SK-N-SH (cell line): ENCODE data around the gene PEAK1. TPM values are rescaled to one million over a fixed set of nuclear protein-coding genes. Genes with fewer than 3 reads are reported as not detected.

ENCODE experiments used
- CTCF ChIA-PET: fragments of 300-600, 350-600 bp; formaldehyde crosslinking; extraction: SDS; loops from one replicate; lab custom pipeline; 2021; lab: Yijun Ruan, JAX
- POLR2A ChIA-PET: fragments of 350-600 bp; sonication (Branson Sonifier 250); formaldehyde crosslinking; extraction: SDS; loops from one replicate; lab custom pipeline; 2020; ENCODE audit warnings: antibody characterized with exemption, inconsistent platforms; lab: Yijun Ruan, JAX
- DNase-seq: peaks from one replicate; pipeline ENCODE4 v3.0.0; 2012
- H2AFZ ChIP-seq: fragments of 200-600 bp; sonication (generic); 2 replicates; pipeline ENCODE4 v1.8.1; 2016; ENCODE audit warnings: antibody characterized with exemption, mild to moderate bottlenecking, low read depth
- H3F3A ChIP-seq: fragments of 200-600 bp; sonication (generic); replicated peaks from 2 replicates; pipeline ENCODE3; 2016; ENCODE audit warnings: antibody characterized with exemption, mild to moderate bottlenecking; ENCODE audit not compliant: insufficient read depth
- H3K27ac ChIP-seq, 2 experiments: fragments of 200-500 bp in 1 of 2; fragments of 200-600 bp in 1 of 2; sonication (Bioruptor generic) in 1 of 2; sonication (generic), shearing (Covaris generic) in 1 of 2; 2 replicates each; pipeline versions ENCODE4 v1.5.1 to v1.6.1; 2014 to 2016; ENCODE audit warnings: low read depth in 2 of 2, inconsistent platforms in 1 of 2, low read length in 1 of 2, mild to moderate bottlenecking in 1 of 2, mixed read lengths in 1 of 2
- H3K27me3 ChIP-seq: fragments of 200-600 bp; sonication (generic), shearing (Covaris generic); 2 replicates; pipeline ENCODE4 v1.6.1; 2016; ENCODE audit warnings: mixed run types; ENCODE audit not compliant: insufficient read depth
- H3K36me3 ChIP-seq, 2 experiments: fragments of 200-500 bp in 1 of 2; fragments of 200-600 bp in 1 of 2; sonication (Bioruptor generic) in 1 of 2; sonication (generic) in 1 of 2; replicated peaks in 1 of 2; 2 replicates each; pipeline versions ENCODE3 to v1.5.1; 2014 to 2016; ENCODE audit warnings: low read length in 1 of 2, mild to moderate bottlenecking in 1 of 2; ENCODE audit not compliant: insufficient read depth in 2 of 2, control insufficient read depth in 1 of 2
- H3K4me1 ChIP-seq, 2 experiments: fragments of 200-500 bp in 1 of 2; fragments of 200-600 bp in 1 of 2; sonication (Bioruptor generic) in 1 of 2; sonication (generic), shearing (Covaris generic) in 1 of 2; 2 replicates each; pipeline versions ENCODE4 v1.5.1 to v1.6.1; 2014 to 2016; ENCODE audit warnings: low read depth in 1 of 2, low read length in 1 of 2, mixed run types in 1 of 2; ENCODE audit not compliant: insufficient read depth in 2 of 2, control insufficient read depth in 1 of 2
- H3K4me2 ChIP-seq: fragments of 200-600 bp; sonication (generic), shearing (Covaris generic); 2 replicates; pipeline ENCODE4 v1.6.1; 2017; ENCODE audit warnings: mixed run types
- H3K4me3 ChIP-seq, 2 experiments: fragments of 200-500 bp in 1 of 2; fragments of 200-600 bp in 1 of 2; sonication (Bioruptor generic) in 1 of 2; sonication (generic), shearing (Covaris generic) in 1 of 2; 2 replicates each; pipeline versions ENCODE4 v1.5.1 to v1.8.1; 2014 to 2016; ENCODE audit warnings: low read depth in 2 of 2, inconsistent platforms in 1 of 2, low read length in 1 of 2, mild to moderate bottlenecking in 1 of 2, mixed read lengths in 1 of 2, moderate library complexity in 1 of 2
- H3K79me2 ChIP-seq: fragments of 200-600 bp; sonication (generic); 2 replicates; pipeline ENCODE4 v1.8.1; 2017; ENCODE audit warnings: mild to moderate bottlenecking; ENCODE audit not compliant: insufficient read depth
- H3K9ac ChIP-seq: fragments of 200-600 bp; sonication (generic); 2 replicates; pipeline ENCODE4 v1.6.1; 2017; ENCODE audit warnings: mixed run types
- H3K9me2 ChIP-seq: fragments of 200-600 bp; sonication (generic); 2 replicates; pipeline ENCODE4 v1.6.1; 2017; ENCODE audit warnings: mixed run types
- H3K9me3 ChIP-seq: fragments of 200-600 bp; sonication (generic); 2 replicates; pipeline ENCODE4 v1.6.1; 2017; ENCODE audit warnings: mixed run types, mild to moderate bottlenecking, moderate library complexity
- H4K20me1 ChIP-seq: fragments of 200-600 bp; sonication (generic); 2 replicates; pipeline ENCODE4 v1.6.1; 2017; ENCODE audit warnings: mild to moderate bottlenecking, mixed run types; ENCODE audit not compliant: insufficient read depth
- ELF1 ChIP-seq: IDR thresholded peaks from 2 replicates; pipeline ENCODE4 v1.4.0; 2012
- EP300 ChIP-seq, 2 experiments: IDR thresholded peaks; 2 replicates each; pipeline versions ENCODE4 v1.4.0 to v1.6.1; 2012; ENCODE audit warnings: borderline replicate concordance in 1 of 2, low read depth in 1 of 2, low read length in 1 of 2
- FOXM1 ChIP-seq: IDR thresholded peaks from 2 replicates; pipeline ENCODE4 v1.4.0; 2012; ENCODE audit warnings: low read depth, mild to moderate bottlenecking
- JUND ChIP-seq: IDR thresholded peaks from 2 replicates; pipeline ENCODE4 v1.4.0; 2012
- NFIC ChIP-seq: IDR thresholded peaks from 2 replicates; pipeline ENCODE4 v1.4.0; 2012; ENCODE audit warnings: borderline replicate concordance
- NRF1 ChIP-seq: IDR thresholded peaks from 2 replicates; pipeline ENCODE4 v1.6.1; 2012; ENCODE audit warnings: low read depth, mild to moderate bottlenecking, low read length
- POLR2AphosphoS5 ChIP-seq: IDR thresholded peaks from 2 replicates; pipeline ENCODE4 v1.6.1; 2012; ENCODE audit warnings: low read depth, low read length
- RAD21 ChIP-seq: IDR thresholded peaks from 2 replicates; pipeline ENCODE4 v1.6.1; 2012; ENCODE audit warnings: mild to moderate bottlenecking, low read length
- RCOR1 ChIP-seq: fragments of 150-350 bp; IDR thresholded peaks from 2 replicates; pipeline ENCODE4 v1.6.1; 2017; ENCODE audit warnings: antibody characterized with exemption, low read length
- RFX5 ChIP-seq: IDR thresholded peaks from 2 replicates; pipeline ENCODE4 v1.6.1; 2012; ENCODE audit warnings: mild to moderate bottlenecking, improper control_type of control experiment, low read length
- RXRA ChIP-seq: IDR thresholded peaks from 2 replicates; pipeline ENCODE4 v1.4.0; 2012; ENCODE audit warnings: low read depth, mild to moderate bottlenecking, borderline replicate concordance
- TAF1 ChIP-seq: IDR thresholded peaks from 2 replicates; pipeline ENCODE4 v1.6.1; 2012; ENCODE audit warnings: low read depth, mild to moderate bottlenecking, low read length, moderate library complexity, borderline replicate concordance
- TEAD4 ChIP-seq: IDR thresholded peaks from 2 replicates; pipeline ENCODE4 v1.4.0; 2012; ENCODE audit warnings: mild to moderate bottlenecking, borderline replicate concordance; ENCODE audit not compliant: insufficient read depth
- YY1 ChIP-seq: IDR thresholded peaks from 2 replicates; pipeline ENCODE4 v1.4.0; 2012; ENCODE audit warnings: low read depth, mild to moderate bottlenecking
- WGBS: methylation state at CpG from one replicate; pipeline ENCODE4 v1.1.6; 2017; ENCODE audit warnings: low lambda C conversion rate; 5-methylcytosine and 5-hydroxymethylcytosine counted together
- polyA plus RNA-seq, 3 experiments: library from polyadenylated mRNA; depleted of rRNA; stranded (reverse); fragments of >200 nt; gene quantifications; 2 replicates each; pipeline ENCODE4 v1.2.3, GENCODE V29; 2012
- TF ChIP-seq, protein P1 (sequence below): IDR thresholded peaks from 2 replicates; pipeline ENCODE4 v1.4.0; 2012; ENCODE audit warnings: low read depth, borderline replicate concordance
- TF ChIP-seq, protein P2 (sequence below): fragments of 150-350 bp; IDR thresholded peaks from 2 replicates; pipeline ENCODE4 v1.6.1; 2016; ENCODE audit warnings: mild to moderate bottlenecking, low read depth, low read length
- TF ChIP-seq, protein P3 (sequence below): fragments of 200-600 bp; sonication (generic); IDR thresholded peaks from 2 replicates; pipeline ENCODE4 v1.6.1; 2017; ENCODE audit warnings: antibody characterized with exemption, mild to moderate bottlenecking, moderate library complexity
- TF ChIP-seq, protein P4 (sequence below): IDR thresholded peaks from 2 replicates; pipeline ENCODE4 v1.6.1; 2012; ENCODE audit warnings: mild to moderate bottlenecking, low read depth, low read length, moderate library complexity
- TF ChIP-seq, protein P5 (sequence below): fragments of 150-350 bp; IDR thresholded peaks from 2 replicates; pipeline ENCODE4 v1.6.1; 2017; ENCODE audit warnings: antibody characterized with exemption, low read length, low read depth, borderline replicate concordance

Gene PEAK1
- polyA plus RNA-seq, 1 of the 3 experiments (the other 2 are of a cell fraction): 9.0 TPM

DNA sequence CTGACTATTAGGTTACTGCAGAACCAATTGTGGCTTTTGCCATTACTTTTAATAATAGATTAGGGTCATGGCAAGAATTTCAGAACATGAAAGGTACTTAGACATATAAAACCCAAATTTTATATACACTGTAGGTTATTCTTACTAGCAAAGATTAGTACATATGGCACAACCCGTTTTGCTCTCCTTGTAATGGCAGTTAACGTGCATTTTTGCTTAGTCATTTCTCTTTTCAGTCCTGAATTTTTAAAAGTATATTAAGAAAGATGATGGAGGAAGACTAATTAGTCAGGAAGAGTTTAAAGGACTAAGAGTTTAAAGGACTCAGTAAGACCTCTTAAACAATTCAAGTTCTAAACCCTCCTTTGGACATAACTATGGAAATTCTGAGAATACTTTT, 114.0 kb downstream of the PEAK1 start:
- no peak overlapping the region for H2AFZ ChIP-seq
- H3K9me2 ChIP-seq: no peaks in the 10 kb centered on the region
- H3K4me1 ChIP-seq: peaks cover 0 to 17% of the 10 kb centered on the region in 2 experiments; a peak in 1 of 4 replicates
- 93% methylated on average over 2 of the region's 2 CpGs for WGBS
- H3K9me3 ChIP-seq: no peaks in the 10 kb centered on the region
- no peak overlapping the region for H3K4me3 ChIP-seq
- TF ChIP-seq TEAD4: no peak
- TF ChIP-seq RXRA: no peak
- TF ChIP-seq FOXM1: no peak
- TF ChIP-seq EP300 (IDR thresholded peaks at IDR 0.05; ENCODE audit: borderline replicate concordance in 1 of 2, low read depth in 1 of 2, low read length in 1 of 2): no peak
- no peak for TF ChIP-seq NRF1
- TF ChIP-seq, protein P1, sequence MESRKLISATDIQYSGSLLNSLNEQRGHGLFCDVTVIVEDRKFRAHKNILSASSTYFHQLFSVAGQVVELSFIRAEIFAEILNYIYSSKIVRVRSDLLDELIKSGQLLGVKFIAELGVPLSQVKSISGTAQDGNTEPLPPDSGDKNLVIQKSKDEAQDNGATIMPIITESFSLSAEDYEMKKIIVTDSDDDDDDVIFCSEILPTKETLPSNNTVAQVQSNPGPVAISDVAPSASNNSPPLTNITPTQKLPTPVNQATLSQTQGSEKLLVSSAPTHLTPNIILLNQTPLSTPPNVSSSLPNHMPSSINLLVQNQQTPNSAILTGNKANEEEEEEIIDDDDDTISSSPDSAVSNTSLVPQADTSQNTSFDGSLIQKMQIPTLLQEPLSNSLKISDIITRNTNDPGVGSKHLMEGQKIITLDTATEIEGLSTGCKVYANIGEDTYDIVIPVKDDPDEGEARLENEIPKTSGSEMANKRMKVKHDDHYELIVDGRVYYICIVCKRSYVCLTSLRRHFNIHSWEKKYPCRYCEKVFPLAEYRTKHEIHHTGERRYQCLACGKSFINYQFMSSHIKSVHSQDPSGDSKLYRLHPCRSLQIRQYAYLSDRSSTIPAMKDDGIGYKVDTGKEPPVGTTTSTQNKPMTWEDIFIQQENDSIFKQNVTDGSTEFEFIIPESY: no peak
- no peak for TF ChIP-seq POLR2AphosphoS5
- TF ChIP-seq, protein P2, sequence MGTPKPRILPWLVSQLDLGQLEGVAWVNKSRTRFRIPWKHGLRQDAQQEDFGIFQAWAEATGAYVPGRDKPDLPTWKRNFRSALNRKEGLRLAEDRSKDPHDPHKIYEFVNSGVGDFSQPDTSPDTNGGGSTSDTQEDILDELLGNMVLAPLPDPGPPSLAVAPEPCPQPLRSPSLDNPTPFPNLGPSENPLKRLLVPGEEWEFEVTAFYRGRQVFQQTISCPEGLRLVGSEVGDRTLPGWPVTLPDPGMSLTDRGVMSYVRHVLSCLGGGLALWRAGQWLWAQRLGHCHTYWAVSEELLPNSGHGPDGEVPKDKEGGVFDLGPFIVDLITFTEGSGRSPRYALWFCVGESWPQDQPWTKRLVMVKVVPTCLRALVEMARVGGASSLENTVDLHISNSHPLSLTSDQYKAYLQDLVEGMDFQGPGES: no peak
- no peak for TF ChIP-seq ELF1
- TF ChIP-seq, protein P3, sequence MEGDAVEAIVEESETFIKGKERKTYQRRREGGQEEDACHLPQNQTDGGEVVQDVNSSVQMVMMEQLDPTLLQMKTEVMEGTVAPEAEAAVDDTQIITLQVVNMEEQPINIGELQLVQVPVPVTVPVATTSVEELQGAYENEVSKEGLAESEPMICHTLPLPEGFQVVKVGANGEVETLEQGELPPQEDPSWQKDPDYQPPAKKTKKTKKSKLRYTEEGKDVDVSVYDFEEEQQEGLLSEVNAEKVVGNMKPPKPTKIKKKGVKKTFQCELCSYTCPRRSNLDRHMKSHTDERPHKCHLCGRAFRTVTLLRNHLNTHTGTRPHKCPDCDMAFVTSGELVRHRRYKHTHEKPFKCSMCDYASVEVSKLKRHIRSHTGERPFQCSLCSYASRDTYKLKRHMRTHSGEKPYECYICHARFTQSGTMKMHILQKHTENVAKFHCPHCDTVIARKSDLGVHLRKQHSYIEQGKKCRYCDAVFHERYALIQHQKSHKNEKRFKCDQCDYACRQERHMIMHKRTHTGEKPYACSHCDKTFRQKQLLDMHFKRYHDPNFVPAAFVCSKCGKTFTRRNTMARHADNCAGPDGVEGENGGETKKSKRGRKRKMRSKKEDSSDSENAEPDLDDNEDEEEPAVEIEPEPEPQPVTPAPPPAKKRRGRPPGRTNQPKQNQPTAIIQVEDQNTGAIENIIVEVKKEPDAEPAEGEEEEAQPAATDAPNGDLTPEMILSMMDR: no peak
- no peak for TF ChIP-seq TAF1
- no peak for TF ChIP-seq RAD21
- no peak for TF ChIP-seq JUND
- TF ChIP-seq RFX5: no peak
- no peak for TF ChIP-seq RCOR1
- TF ChIP-seq NFIC: no peak
- TF ChIP-seq, protein P4, sequence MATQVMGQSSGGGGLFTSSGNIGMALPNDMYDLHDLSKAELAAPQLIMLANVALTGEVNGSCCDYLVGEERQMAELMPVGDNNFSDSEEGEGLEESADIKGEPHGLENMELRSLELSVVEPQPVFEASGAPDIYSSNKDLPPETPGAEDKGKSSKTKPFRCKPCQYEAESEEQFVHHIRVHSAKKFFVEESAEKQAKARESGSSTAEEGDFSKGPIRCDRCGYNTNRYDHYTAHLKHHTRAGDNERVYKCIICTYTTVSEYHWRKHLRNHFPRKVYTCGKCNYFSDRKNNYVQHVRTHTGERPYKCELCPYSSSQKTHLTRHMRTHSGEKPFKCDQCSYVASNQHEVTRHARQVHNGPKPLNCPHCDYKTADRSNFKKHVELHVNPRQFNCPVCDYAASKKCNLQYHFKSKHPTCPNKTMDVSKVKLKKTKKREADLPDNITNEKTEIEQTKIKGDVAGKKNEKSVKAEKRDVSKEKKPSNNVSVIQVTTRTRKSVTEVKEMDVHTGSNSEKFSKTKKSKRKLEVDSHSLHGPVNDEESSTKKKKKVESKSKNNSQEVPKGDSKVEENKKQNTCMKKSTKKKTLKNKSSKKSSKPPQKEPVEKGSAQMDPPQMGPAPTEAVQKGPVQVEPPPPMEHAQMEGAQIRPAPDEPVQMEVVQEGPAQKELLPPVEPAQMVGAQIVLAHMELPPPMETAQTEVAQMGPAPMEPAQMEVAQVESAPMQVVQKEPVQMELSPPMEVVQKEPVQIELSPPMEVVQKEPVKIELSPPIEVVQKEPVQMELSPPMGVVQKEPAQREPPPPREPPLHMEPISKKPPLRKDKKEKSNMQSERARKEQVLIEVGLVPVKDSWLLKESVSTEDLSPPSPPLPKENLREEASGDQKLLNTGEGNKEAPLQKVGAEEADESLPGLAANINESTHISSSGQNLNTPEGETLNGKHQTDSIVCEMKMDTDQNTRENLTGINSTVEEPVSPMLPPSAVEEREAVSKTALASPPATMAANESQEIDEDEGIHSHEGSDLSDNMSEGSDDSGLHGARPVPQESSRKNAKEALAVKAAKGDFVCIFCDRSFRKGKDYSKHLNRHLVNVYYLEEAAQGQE: no peak
- TF ChIP-seq, protein P5, sequence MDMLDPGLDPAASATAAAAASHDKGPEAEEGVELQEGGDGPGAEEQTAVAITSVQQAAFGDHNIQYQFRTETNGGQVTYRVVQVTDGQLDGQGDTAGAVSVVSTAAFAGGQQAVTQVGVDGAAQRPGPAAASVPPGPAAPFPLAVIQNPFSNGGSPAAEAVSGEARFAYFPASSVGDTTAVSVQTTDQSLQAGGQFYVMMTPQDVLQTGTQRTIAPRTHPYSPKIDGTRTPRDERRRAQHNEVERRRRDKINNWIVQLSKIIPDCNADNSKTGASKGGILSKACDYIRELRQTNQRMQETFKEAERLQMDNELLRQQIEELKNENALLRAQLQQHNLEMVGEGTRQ: no peak
- no peak for TF ChIP-seq YY1
- H3K9ac ChIP-seq: no peak overlapping the region
- CTCF ChIA-PET: no interaction called here
- no peak overlapping the region for H3K4me2 ChIP-seq
- DNase-seq: no peak
- no peaks in the 10 kb centered on the region for H4K20me1 ChIP-seq
- peaks cover 44% of the 10 kb centered on the region for H3K79me2 ChIP-seq
- no peaks in the 10 kb centered on the region for H3K27me3 ChIP-seq
- peaks cover 4% of the 10 kb centered on the region for H3F3A ChIP-seq
- peaks cover 0 to 5% of the 10 kb centered on the region in 2 experiments for H3K36me3 ChIP-seq
- POLR2A ChIA-PET: no interaction called here
- H3K27ac ChIP-seq: no peak overlapping the region
